Measurements from ENCODE around the gene TRABD2B. TPM values are rescaled to one million over a fixed set of nuclear protein-coding genes. Genes with fewer than 3 reads are reported as not detected.

Gene TRABD2B
- total RNA-seq, 1 experiment from 2014 or later, result 10.3 TPM

GRCh38 chr1:47996406-47997226 lies 569 bp downstream of the TRABD2B start (continued):
- TF ChIP-seq ZNF232 (CRISPR knock-in tag; IDR thresholded peaks at IDR 0.05) (no peak), ZNF416 (CRISPR knock-in tag; IDR thresholded peaks at IDR 0.05) (no peak), NFATC4 (CRISPR knock-in tag; IDR thresholded peaks at IDR 0.05) (no peak), KAT7 (CRISPR knock-in tag; IDR thresholded peaks at IDR 0.05; ENCODE audit: borderline replicate concordance) (peak; percentile 24; the same call in 1 of the 2 replicates), TEAD1 (CRISPR knock-in tag; IDR thresholded peaks at IDR 0.05) (no peak), IRF2 (CRISPR knock-in tag; IDR thresholded peaks at IDR 0.05; ENCODE audit: borderline replicate concordance, low read depth) (no peak), SP1 (CRISPR knock-in tag; conservative IDR thresholded peaks at IDR 0.05) (no peak), CBFB (CRISPR knock-in tag; IDR thresholded peaks at IDR 0.05; ENCODE audit: low read depth) (no peak), TP53 (CRISPR knock-in tag; IDR thresholded peaks at IDR 0.05) (0 out of 2 replicates have a peak, but pooled peaks have one; percentile 24), E2F5 (CRISPR knock-in tag; IDR thresholded peaks at IDR 0.05) (no peak), NFE2L1 (CRISPR knock-in tag; IDR thresholded peaks at IDR 0.05) (peak; percentile 56; the same call in 1 of the 2 replicates), RELA (CRISPR knock-in tag; IDR thresholded peaks at IDR 0.05; ENCODE audit: borderline replicate concordance) (no peak), FOXJ3 (CRISPR knock-in tag; IDR thresholded peaks at IDR 0.05; ENCODE audit: borderline replicate concordance) (no peak), ATF2 (CRISPR knock-in tag; IDR thresholded peaks at IDR 0.05; ENCODE audit: borderline replicate concordance, low read depth) (no peak), ZNF121 (CRISPR knock-in tag; IDR thresholded peaks at IDR 0.05) (no peak), SMAD3 (CRISPR knock-in tag; IDR thresholded peaks at IDR 0.05; ENCODE audit: borderline replicate concordance) (no peak), PRRX2 (CRISPR knock-in tag; IDR thresholded peaks at IDR 0.05) (no peak), GRHL2 (CRISPR knock-in tag; IDR thresholded peaks at IDR 0.05; ENCODE audit: insufficient replicate concordance, severe bottlenecking) (no peak), ESRRA (CRISPR knock-in tag; IDR thresholded peaks at IDR 0.05; ENCODE audit: borderline replicate concordance) (no peak), MLX (CRISPR knock-in tag; IDR thresholded peaks at IDR 0.05) (no peak)
- TF ChIP-seq, protein P1, sequence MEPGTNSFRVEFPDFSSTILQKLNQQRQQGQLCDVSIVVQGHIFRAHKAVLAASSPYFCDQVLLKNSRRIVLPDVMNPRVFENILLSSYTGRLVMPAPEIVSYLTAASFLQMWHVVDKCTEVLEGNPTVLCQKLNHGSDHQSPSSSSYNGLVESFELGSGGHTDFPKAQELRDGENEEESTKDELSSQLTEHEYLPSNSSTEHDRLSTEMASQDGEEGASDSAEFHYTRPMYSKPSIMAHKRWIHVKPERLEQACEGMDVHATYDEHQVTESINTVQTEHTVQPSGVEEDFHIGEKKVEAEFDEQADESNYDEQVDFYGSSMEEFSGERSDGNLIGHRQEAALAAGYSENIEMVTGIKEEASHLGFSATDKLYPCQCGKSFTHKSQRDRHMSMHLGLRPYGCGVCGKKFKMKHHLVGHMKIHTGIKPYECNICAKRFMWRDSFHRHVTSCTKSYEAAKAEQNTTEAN (CRISPR knock-in tag; IDR thresholded peaks at IDR 0.05), result no peak
- TF ChIP-seq, protein P2, sequence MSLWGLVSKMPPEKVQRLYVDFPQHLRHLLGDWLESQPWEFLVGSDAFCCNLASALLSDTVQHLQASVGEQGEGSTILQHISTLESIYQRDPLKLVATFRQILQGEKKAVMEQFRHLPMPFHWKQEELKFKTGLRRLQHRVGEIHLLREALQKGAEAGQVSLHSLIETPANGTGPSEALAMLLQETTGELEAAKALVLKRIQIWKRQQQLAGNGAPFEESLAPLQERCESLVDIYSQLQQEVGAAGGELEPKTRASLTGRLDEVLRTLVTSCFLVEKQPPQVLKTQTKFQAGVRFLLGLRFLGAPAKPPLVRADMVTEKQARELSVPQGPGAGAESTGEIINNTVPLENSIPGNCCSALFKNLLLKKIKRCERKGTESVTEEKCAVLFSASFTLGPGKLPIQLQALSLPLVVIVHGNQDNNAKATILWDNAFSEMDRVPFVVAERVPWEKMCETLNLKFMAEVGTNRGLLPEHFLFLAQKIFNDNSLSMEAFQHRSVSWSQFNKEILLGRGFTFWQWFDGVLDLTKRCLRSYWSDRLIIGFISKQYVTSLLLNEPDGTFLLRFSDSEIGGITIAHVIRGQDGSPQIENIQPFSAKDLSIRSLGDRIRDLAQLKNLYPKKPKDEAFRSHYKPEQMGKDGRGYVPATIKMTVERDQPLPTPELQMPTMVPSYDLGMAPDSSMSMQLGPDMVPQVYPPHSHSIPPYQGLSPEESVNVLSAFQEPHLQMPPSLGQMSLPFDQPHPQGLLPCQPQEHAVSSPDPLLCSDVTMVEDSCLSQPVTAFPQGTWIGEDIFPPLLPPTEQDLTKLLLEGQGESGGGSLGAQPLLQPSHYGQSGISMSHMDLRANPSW (CRISPR knock-in tag; conservative IDR thresholded peaks at IDR 0.05; ENCODE audit: low read depth), result no peak
- TF ChIP-seq, protein P3, sequence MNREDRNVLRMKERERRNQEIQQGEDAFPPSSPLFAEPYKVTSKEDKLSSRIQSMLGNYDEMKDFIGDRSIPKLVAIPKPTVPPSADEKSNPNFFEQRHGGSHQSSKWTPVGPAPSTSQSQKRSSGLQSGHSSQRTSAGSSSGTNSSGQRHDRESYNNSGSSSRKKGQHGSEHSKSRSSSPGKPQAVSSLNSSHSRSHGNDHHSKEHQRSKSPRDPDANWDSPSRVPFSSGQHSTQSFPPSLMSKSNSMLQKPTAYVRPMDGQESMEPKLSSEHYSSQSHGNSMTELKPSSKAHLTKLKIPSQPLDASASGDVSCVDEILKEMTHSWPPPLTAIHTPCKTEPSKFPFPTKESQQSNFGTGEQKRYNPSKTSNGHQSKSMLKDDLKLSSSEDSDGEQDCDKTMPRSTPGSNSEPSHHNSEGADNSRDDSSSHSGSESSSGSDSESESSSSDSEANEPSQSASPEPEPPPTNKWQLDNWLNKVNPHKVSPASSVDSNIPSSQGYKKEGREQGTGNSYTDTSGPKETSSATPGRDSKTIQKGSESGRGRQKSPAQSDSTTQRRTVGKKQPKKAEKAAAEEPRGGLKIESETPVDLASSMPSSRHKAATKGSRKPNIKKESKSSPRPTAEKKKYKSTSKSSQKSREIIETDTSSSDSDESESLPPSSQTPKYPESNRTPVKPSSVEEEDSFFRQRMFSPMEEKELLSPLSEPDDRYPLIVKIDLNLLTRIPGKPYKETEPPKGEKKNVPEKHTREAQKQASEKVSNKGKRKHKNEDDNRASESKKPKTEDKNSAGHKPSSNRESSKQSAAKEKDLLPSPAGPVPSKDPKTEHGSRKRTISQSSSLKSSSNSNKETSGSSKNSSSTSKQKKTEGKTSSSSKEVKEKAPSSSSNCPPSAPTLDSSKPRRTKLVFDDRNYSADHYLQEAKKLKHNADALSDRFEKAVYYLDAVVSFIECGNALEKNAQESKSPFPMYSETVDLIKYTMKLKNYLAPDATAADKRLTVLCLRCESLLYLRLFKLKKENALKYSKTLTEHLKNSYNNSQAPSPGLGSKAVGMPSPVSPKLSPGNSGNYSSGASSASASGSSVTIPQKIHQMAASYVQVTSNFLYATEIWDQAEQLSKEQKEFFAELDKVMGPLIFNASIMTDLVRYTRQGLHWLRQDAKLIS (CRISPR knock-in tag; IDR thresholded peaks at IDR 0.05; ENCODE audit: borderline replicate concordance), result no peak
- TF ChIP-seq, protein P4, sequence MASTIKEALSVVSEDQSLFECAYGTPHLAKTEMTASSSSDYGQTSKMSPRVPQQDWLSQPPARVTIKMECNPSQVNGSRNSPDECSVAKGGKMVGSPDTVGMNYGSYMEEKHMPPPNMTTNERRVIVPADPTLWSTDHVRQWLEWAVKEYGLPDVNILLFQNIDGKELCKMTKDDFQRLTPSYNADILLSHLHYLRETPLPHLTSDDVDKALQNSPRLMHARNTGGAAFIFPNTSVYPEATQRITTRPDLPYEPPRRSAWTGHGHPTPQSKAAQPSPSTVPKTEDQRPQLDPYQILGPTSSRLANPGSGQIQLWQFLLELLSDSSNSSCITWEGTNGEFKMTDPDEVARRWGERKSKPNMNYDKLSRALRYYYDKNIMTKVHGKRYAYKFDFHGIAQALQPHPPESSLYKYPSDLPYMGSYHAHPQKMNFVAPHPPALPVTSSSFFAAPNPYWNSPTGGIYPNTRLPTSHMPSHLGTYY (CRISPR knock-in tag; IDR thresholded peaks at IDR 0.05), result no peak

Data from WTC11 (cell line).